Fibroblast of lung (primary cell): ENCODE data around the gene NEO1. TPM values are rescaled to one million over a fixed set of nuclear protein-coding genes. Genes with fewer than 3 reads are reported as not detected.
A peak's percentile ranks its signal among the peaks of the same experiment; 100 is the strongest.

Experiments used
- DNase-seq, 2 donors: peaks; one replicate each; pipeline versions ENCODE4 v3.0.0 to v3.0.0-alpha.2; 2010; ENCODE audit warnings: low read depth in 2 of 2
- H2AFZ ChIP-seq: 2 replicates; pipeline ENCODE4 v1.5.1; 2012; ENCODE audit warnings: low read length, control low read depth, inconsistent platforms
- H3K27ac ChIP-seq: 2 replicates; pipeline ENCODE4 v1.5.1; 2011; ENCODE audit warnings: low read length, control low read depth; ENCODE audit not compliant: insufficient read depth
- H3K27me3 ChIP-seq: 2 replicates; pipeline ENCODE4 v1.5.1; 2011; ENCODE audit warnings: mild to moderate bottlenecking, low read length; ENCODE audit not compliant: control insufficient read depth, insufficient read depth
- H3K36me3 ChIP-seq: 2 replicates; pipeline ENCODE4 v1.5.1; 2011; ENCODE audit warnings: low read length; ENCODE audit not compliant: control insufficient read depth, insufficient read depth
- H3K4me1 ChIP-seq: 2 replicates; pipeline ENCODE4 v1.5.1; 2011; ENCODE audit warnings: low read length; ENCODE audit not compliant: control insufficient read depth, insufficient read depth; ENCODE audit errors: extremely low read depth
- H3K4me2 ChIP-seq: 2 replicates; pipeline ENCODE4 v1.5.1; 2011; ENCODE audit warnings: low read length, control low read depth; ENCODE audit not compliant: insufficient read depth; ENCODE audit errors: extremely low read depth
- H3K4me3 ChIP-seq, 4 experiments: fragments of 200-600 bp in 1 of 4; sonication (generic) in 1 of 4; replicated peaks in 1 of 4; 2 replicates each; pipeline ENCODE4 v1.5.1; 2011 to 2016; ENCODE audit warnings: low read length in 4 of 4, low read depth in 3 of 4, mild to moderate bottlenecking in 3 of 4, control low read depth in 2 of 4, inconsistent platforms in 1 of 4, mixed read lengths in 1 of 4; ENCODE audit not compliant: insufficient read depth in 1 of 4; ENCODE audit errors: control extremely low read depth in 1 of 4
- H3K79me2 ChIP-seq: 2 replicates; pipeline ENCODE4 v1.5.1; 2012; ENCODE audit warnings: mild to moderate bottlenecking, low read length, inconsistent platforms; ENCODE audit not compliant: control insufficient read depth, insufficient read depth
- H3K9ac ChIP-seq: 2 replicates; pipeline ENCODE4 v1.5.1; 2011; ENCODE audit warnings: mild to moderate bottlenecking, low read length, control low read depth; ENCODE audit not compliant: insufficient read depth
- H3K9me3 ChIP-seq: 2 replicates; pipeline ENCODE4 v1.5.1; 2012; ENCODE audit warnings: low read depth, low read length; ENCODE audit not compliant: control insufficient read depth, insufficient read depth
- H4K20me1 ChIP-seq: 2 replicates; pipeline ENCODE4 v1.5.1; 2011; ENCODE audit warnings: low read length; ENCODE audit not compliant: control insufficient read depth, insufficient read depth; ENCODE audit errors: extremely low read depth
- EZH2 ChIP-seq: IDR thresholded peaks from 2 replicates; pipeline ENCODE4 v1.5.1; 2012; ENCODE audit warnings: low read length, control low read depth, mild to moderate bottlenecking; ENCODE audit errors: missing control alignments
- polyA plus RNA-seq, 2 donors: library from polyadenylated mRNA; depleted of rRNA in 1 of 2; stranded (reverse) in 1 of 2; unstranded in 1 of 2; fragments of >200 nt; gene quantifications; 2 replicates each; pipeline ENCODE4 v1.2.1, GENCODE V29; 2011 to 2012; ENCODE audit warnings: missing spikeins in 1 of 2
- total RNA-seq: library from RNA; depleted of rRNA; stranded (reverse); fragments of >200 nt; gene quantifications from 2 replicates; pipeline ENCODE4 v1.2.1, GENCODE V29; 2014
- TF ChIP-seq, protein P1 (sequence below), 2 donors: IDR thresholded peaks in 1 of 2; conservative IDR thresholded peaks in 1 of 2; 1 replicate in 1 of 2; 2 replicates in 1 of 2; pipeline ENCODE4 v1.5.1; 2011 to 2012; ENCODE audit warnings: low read length in 2 of 2, control low read depth in 1 of 2, inconsistent platforms in 1 of 2, low read depth in 1 of 2, mild to moderate bottlenecking in 1 of 2

Gene NEO1
- total and polyA plus RNA-seq, 2 donors (not counting 1 experiment from before 2014, with no cell fraction given) = 6.2 to 19.3 TPM

DNA sequence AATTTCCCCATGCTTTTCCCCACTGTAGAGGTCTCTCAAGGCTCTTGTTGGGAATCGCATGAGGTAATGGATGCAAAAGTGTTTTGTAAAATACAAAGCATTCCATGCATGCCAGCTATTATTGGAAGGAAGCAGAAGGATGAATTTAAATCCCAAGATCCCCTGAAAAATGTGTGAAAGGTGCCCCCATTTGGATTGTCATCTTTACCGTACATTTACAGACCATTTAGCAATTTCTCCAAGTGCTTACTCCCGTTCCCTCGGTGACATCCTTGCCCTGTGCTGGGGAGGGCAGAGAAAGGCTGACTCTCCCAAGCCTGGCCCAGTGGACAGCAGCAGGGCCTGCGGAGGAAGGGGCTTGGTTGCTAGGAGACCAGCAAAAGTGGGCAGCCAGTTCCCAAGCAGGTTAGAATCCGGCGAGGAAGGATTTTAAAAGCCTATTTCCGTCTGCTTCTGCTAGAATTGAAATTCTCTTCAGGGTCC, 31.1 kb upstream of the NEO1 start:
- DNase-seq = peak in 1 of 2 donors; percentile 6
- Histone ChIP-seq H3K4me2 (no peak overlapping the region), H3K27ac (no peak overlapping the region)

DNA sequence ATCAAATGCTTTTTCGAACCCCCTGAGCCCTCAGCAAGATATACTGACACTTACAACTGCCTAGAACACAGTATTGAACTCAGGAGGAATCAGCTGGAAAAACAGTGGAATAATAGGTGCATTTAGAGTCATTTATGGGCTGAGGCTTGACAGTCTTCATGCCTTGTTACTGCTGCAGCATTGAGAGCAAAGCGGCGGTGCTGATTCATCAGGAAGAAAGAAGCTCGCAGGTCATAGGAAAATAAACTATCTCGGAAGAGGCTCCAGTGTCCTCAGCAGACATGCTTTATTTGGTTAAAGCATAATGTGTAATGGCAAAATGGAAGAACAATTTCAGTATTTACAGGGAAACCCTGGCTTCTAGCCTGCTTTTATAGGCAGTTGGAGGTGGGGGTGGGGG, 30.1 kb upstream of the NEO1 start:
- Histone ChIP-seq H3K27me3 (peaks cover 5% of the 10 kb centered on the region), H3K4me3 (no peak overlapping the region), H3K36me3 (no peaks in the 10 kb centered on the region), H3K9me3 (no peaks in the 10 kb centered on the region), H4K20me1 (no peaks in the 10 kb centered on the region), H3K9ac (no peak overlapping the region), H3K4me2 (no peak overlapping the region), H3K4me1 (no peaks in the 10 kb centered on the region), H2AFZ (no peak overlapping the region), H3K27ac (no peak overlapping the region), H3K79me2 (no peaks in the 10 kb centered on the region)
- DNase-seq = peak; percentile 30 to 38
- TF ChIP-seq, protein P1, sequence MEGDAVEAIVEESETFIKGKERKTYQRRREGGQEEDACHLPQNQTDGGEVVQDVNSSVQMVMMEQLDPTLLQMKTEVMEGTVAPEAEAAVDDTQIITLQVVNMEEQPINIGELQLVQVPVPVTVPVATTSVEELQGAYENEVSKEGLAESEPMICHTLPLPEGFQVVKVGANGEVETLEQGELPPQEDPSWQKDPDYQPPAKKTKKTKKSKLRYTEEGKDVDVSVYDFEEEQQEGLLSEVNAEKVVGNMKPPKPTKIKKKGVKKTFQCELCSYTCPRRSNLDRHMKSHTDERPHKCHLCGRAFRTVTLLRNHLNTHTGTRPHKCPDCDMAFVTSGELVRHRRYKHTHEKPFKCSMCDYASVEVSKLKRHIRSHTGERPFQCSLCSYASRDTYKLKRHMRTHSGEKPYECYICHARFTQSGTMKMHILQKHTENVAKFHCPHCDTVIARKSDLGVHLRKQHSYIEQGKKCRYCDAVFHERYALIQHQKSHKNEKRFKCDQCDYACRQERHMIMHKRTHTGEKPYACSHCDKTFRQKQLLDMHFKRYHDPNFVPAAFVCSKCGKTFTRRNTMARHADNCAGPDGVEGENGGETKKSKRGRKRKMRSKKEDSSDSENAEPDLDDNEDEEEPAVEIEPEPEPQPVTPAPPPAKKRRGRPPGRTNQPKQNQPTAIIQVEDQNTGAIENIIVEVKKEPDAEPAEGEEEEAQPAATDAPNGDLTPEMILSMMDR (conservative IDR thresholded peaks at IDR 0.05 in 1 of 2, IDR thresholded peaks at IDR 0.05 in 1 of 2; ENCODE audit: low read depth in 1 of 2, low read length in 2 of 2) = no peak
- TF ChIP-seq EZH2 = no peak

More for the DNA sequence above, 31.1 kb upstream of the NEO1 start:
- no peaks in the 10 kb centered on the region for H3K36me3 ChIP-seq
- H3K4me1 ChIP-seq = no peaks in the 10 kb centered on the region
- H3K27me3 ChIP-seq = peaks cover 2% of the 10 kb centered on the region
- H4K20me1 ChIP-seq = no peaks in the 10 kb centered on the region
- TF ChIP-seq EZH2 = no peak
- TF ChIP-seq, protein P1 (conservative IDR thresholded peaks at IDR 0.05 in 1 of 2, IDR thresholded peaks at IDR 0.05 in 1 of 2; ENCODE audit: low read depth in 1 of 2, low read length in 2 of 2) = no peak
- H3K79me2 ChIP-seq = no peaks in the 10 kb centered on the region
- no peak overlapping the region for H3K9ac ChIP-seq
- no peak overlapping the region for H3K4me3 ChIP-seq
- no peaks in the 10 kb centered on the region for H3K9me3 ChIP-seq
- no peak overlapping the region for H2AFZ ChIP-seq

GRCh38 chr15:73023071-73023470, 29.2 kb upstream of the NEO1 start:
- DNase-seq = no peak
- H3K27me3 ChIP-seq = peaks cover 5% of the 10 kb centered on the region
- H3K79me2 ChIP-seq = no peaks in the 10 kb centered on the region
- H3K4me2 ChIP-seq = no peak overlapping the region
- no peak overlapping the region for H3K4me3 ChIP-seq
- no peak overlapping the region for H2AFZ ChIP-seq
- H3K9ac ChIP-seq = no peak overlapping the region
- H4K20me1 ChIP-seq = no peaks in the 10 kb centered on the region
- no peaks in the 10 kb centered on the region for H3K9me3 ChIP-seq
- no peaks in the 10 kb centered on the region for H3K36me3 ChIP-seq
- no peak for TF ChIP-seq EZH2
- TF ChIP-seq, protein P1 (conservative IDR thresholded peaks at IDR 0.05 in 1 of 2, IDR thresholded peaks at IDR 0.05 in 1 of 2; ENCODE audit: low read depth in 1 of 2, low read length in 2 of 2) = no peak
- no peaks in the 10 kb centered on the region for H3K4me1 ChIP-seq
- no peak overlapping the region for H3K27ac ChIP-seq
